CD14-positive monocyte (primary cell): ENCODE results near the gene IGFALS. TPM values are rescaled to one million over a fixed set of nuclear protein-coding genes. Genes with fewer than 3 reads are reported as not detected.

Experiments
- DNase-seq, 3 donors: peaks; one replicate each; pipeline ENCODE4 v3.0.0-alpha.2; 2011 to 2022
- H2AFZ ChIP-seq: 2 replicates; pipeline ENCODE4 v1.6.0; 2012; ENCODE audit warnings: mild to moderate bottlenecking, low read depth, low read length, inconsistent platforms; ENCODE audit not compliant: insufficient read depth, poor library complexity, severe bottlenecking
- H3K27ac ChIP-seq, 2 donors: 1 replicate in 1 of 2; 2 replicates in 1 of 2; pipeline ENCODE4 v1.5.1; 2012 to 2013; ENCODE audit warnings: low read length in 2 of 2, control low read depth in 1 of 2, inconsistent platforms in 1 of 2, low read depth in 1 of 2, mild to moderate bottlenecking in 1 of 2
- H3K27me3 ChIP-seq, 2 donors: one replicate each; pipeline versions ENCODE4 v1.6.0 to v1.6.1; 2011 to 2013; ENCODE audit warnings: low read length in 2 of 2; ENCODE audit not compliant: control insufficient read depth in 2 of 2, insufficient read depth in 2 of 2
- H3K36me3 ChIP-seq, 2 donors: replicated peaks in 1 of 2; 1 replicate in 1 of 2; 2 replicates in 1 of 2; pipeline versions ENCODE4 v1.5.1 to v1.6.1; 2012 to 2013; ENCODE audit warnings: low read length in 2 of 2, control low read depth in 1 of 2, inconsistent platforms in 1 of 2, mild to moderate bottlenecking in 1 of 2; ENCODE audit not compliant: insufficient read depth in 2 of 2, control insufficient read depth in 1 of 2
- H3K4me1 ChIP-seq, 2 donors: 1 replicate in 1 of 2; 2 replicates in 1 of 2; pipeline versions ENCODE4 v1.5.1 to v1.6.1; 2012 to 2013; ENCODE audit warnings: low read length in 2 of 2, control low read depth in 1 of 2, inconsistent platforms in 1 of 2, mild to moderate bottlenecking in 1 of 2, moderate library complexity in 1 of 2; ENCODE audit not compliant: insufficient read depth in 2 of 2, control insufficient read depth in 1 of 2
- H3K4me2 ChIP-seq: replicated peaks from 2 replicates; pipeline ENCODE3; 2012; ENCODE audit warnings: low read length, moderate library complexity, mild to moderate bottlenecking; ENCODE audit not compliant: poor library complexity, severe bottlenecking; ENCODE audit errors: extremely low read depth
- H3K4me3 ChIP-seq, 3 experiments: fragments of 200-600 bp in 1 of 3; sonication (generic) in 1 of 3; replicated peaks in 1 of 3; 1 replicate in 2 of 3; 2 replicates in 1 of 3; pipeline ENCODE4 v1.5.1; 2011 to 2013; ENCODE audit warnings: low read length in 3 of 3, mild to moderate bottlenecking in 3 of 3, control low read depth in 2 of 3, low read depth in 2 of 3, inconsistent platforms in 1 of 3, moderate library complexity in 1 of 3
- H3K79me2 ChIP-seq: 2 replicates; pipeline ENCODE4 v1.6.0; 2012; ENCODE audit warnings: mild to moderate bottlenecking, control low read depth, inconsistent platforms, low read length, moderate library complexity; ENCODE audit not compliant: insufficient read depth
- H3K9ac ChIP-seq: 2 replicates; pipeline ENCODE4 v1.6.0; 2017; ENCODE audit warnings: low read length, mild to moderate bottlenecking; ENCODE audit not compliant: insufficient read depth, poor library complexity, severe bottlenecking
- H3K9me3 ChIP-seq, 2 donors: replicated peaks in 1 of 2; 1 replicate in 1 of 2; 2 replicates in 1 of 2; pipeline versions ENCODE4 v1.5.1 to v1.6.1; 2012 to 2013; ENCODE audit warnings: low read length in 2 of 2, control low read depth in 1 of 2; ENCODE audit not compliant: control insufficient read depth in 1 of 2, insufficient read depth in 1 of 2
- H4K20me1 ChIP-seq: 2 replicates; pipeline ENCODE4 v1.6.0; 2012; ENCODE audit warnings: mild to moderate bottlenecking, low read length, control low read depth, moderate library complexity; ENCODE audit not compliant: insufficient read depth
- H3K27ac Mint-ChIP-seq, 7 donors: one replicate each; pipeline ENCODE4 v1.8.0; 2020; ENCODE audit warnings: mild to moderate bottlenecking in 7 of 7, mixed read lengths in 7 of 7, moderate library complexity in 6 of 7, inconsistent platforms in 2 of 7
- H3K27me3 Mint-ChIP-seq, 3 donors: one replicate each; pipeline ENCODE4 v1.8.0; 2021 to 2022; ENCODE audit warnings: low read depth in 3 of 3, mild to moderate bottlenecking in 3 of 3, mixed read lengths in 3 of 3, moderate library complexity in 3 of 3, inconsistent platforms in 1 of 3
- H3K36me3 Mint-ChIP-seq, 2 donors: one replicate each; pipeline ENCODE4 v1.8.0; 2020; ENCODE audit warnings: mixed read lengths in 2 of 2, inconsistent platforms in 1 of 2, mild to moderate bottlenecking in 1 of 2
- H3K4me1 Mint-ChIP-seq: one replicate; pipeline ENCODE4 v1.8.0; 2020; ENCODE audit warnings: mild to moderate bottlenecking, mixed read lengths
- H3K4me3 Mint-ChIP-seq, 2 donors: one replicate each; pipeline ENCODE4 v1.8.0; 2020; ENCODE audit warnings: mild to moderate bottlenecking in 2 of 2, mixed read lengths in 2 of 2, moderate library complexity in 1 of 2
- H3K9me3 Mint-ChIP-seq, 7 donors: one replicate each; pipeline ENCODE4 v1.8.0; 2020 to 2022; ENCODE audit warnings: mixed read lengths in 7 of 7, mild to moderate bottlenecking in 6 of 7, moderate library complexity in 6 of 7, inconsistent platforms in 2 of 7
- WGBS: methylation state at CpG from one replicate; pipeline ENCODE4 v1.1.5; 2013; ENCODE audit warnings: missing lambda C conversion rate; ENCODE audit not compliant: insufficient coverage; 5-methylcytosine and 5-hydroxymethylcytosine counted together
- intact Hi-C, 2 donors: fragments of 100-400 bp; cut with micrococcal nuclease; formaldehyde crosslinking; loops; one replicate each; pipeline versions ENCODE4 v1.15.0 to v1.15.1; 2023
- polyA plus RNA-seq, 3 donors: library from polyadenylated mRNA; depleted of rRNA in 1 of 3; unstranded in 2 of 3; stranded (reverse) in 1 of 3; fragments of 300-500 nt in 2 of 3; fragments of >200 nt in 1 of 3; fragmentation: Illumina TruSeq in 2 of 3; gene quantifications; 1 replicate in 2 of 3; 2 replicates in 1 of 3; pipeline ENCODE4 v1.2.3, GENCODE V29; 2012 to 2021
- TF ChIP-seq, protein P1 (sequence below): fragments of 200-600 bp; IDR thresholded peaks from one replicate; pipeline ENCODE4 v1.8.0; 2022; ENCODE audit warnings: antibody characterized with exemption, mild to moderate bottlenecking

The IGFALS gene
- polyA plus RNA-seq, 3 donors, result 0.07 TPM; not detected in 2

DNA sequence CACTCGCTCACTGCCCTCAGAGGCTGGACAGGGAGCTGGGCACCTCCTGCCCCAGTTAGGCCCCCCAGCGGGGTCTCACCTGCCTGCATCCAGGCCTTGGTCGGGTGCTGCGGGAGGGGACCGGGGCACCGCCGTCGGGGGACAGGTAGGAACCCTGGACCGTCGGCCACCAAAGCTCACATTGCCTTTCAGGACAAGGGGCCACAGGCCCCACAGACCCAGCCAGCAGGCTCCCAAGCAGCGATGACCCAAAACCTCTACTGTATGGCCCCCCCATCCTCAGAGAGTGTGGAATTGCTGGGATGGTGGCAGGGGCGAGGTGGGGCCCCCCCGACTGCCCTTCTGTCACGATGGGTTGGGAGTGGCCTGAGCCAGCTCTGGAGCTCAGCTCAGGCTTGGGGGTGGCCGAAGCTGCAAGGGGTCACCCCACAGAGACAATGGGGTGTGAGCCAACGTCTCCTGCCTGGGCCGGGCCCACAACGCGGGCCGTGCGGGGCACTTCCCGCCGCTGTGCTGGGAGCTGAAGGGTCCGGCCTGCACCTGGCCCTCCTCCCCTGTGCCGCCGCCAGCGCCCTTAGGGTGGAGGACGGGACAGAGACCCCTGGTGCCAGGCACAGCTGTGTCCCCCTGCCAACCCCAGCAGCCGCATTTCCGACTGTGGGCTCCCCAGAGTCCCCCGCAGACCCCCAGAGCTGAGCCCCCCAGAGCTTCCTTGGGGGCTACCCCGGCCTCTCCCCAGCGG, 498 bp downstream of the IGFALS start:
- Mint-ChIP-seq H3K27me3 (peaks cover 0 to 2% (median 0%) of the 10 kb centered on the region in 3 donors), H3K9me3 (peaks cover 2 to 14% (median 8%) of the 10 kb centered on the region in 7 donors), H3K36me3 (peaks cover 7 to 26% of the 10 kb centered on the region in 2 donors), H3K4me1 (no peaks in the 10 kb centered on the region), H3K27ac (no peak overlapping the region), H3K4me3 (no peak overlapping the region)
- Histone ChIP-seq H2AFZ (no peak overlapping the region), H3K9me3 (peaks cover 3 to 7% of the 10 kb centered on the region in 2 donors), H3K4me3 (no peak overlapping the region), H3K4me1 (no peaks in the 10 kb centered on the region), H3K27ac (no peak overlapping the region), H3K27me3 (no peaks in the 10 kb centered on the region), H3K4me2 (no peak overlapping the region), H3K9ac (no peak overlapping the region), H4K20me1 (peaks cover 2% of the 10 kb centered on the region), H3K36me3 (peaks cover 23 to 26% of the 10 kb centered on the region in 2 donors), H3K79me2 (no peaks in the 10 kb centered on the region)
- WGBS, result 94% methylated on average over 22 of the region's 33 CpGs
- TF ChIP-seq, protein P1, sequence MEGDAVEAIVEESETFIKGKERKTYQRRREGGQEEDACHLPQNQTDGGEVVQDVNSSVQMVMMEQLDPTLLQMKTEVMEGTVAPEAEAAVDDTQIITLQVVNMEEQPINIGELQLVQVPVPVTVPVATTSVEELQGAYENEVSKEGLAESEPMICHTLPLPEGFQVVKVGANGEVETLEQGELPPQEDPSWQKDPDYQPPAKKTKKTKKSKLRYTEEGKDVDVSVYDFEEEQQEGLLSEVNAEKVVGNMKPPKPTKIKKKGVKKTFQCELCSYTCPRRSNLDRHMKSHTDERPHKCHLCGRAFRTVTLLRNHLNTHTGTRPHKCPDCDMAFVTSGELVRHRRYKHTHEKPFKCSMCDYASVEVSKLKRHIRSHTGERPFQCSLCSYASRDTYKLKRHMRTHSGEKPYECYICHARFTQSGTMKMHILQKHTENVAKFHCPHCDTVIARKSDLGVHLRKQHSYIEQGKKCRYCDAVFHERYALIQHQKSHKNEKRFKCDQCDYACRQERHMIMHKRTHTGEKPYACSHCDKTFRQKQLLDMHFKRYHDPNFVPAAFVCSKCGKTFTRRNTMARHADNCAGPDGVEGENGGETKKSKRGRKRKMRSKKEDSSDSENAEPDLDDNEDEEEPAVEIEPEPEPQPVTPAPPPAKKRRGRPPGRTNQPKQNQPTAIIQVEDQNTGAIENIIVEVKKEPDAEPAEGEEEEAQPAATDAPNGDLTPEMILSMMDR, result no peak
- intact Hi-C loops, result no loop called here
- DNase-seq, result no peak

DNA sequence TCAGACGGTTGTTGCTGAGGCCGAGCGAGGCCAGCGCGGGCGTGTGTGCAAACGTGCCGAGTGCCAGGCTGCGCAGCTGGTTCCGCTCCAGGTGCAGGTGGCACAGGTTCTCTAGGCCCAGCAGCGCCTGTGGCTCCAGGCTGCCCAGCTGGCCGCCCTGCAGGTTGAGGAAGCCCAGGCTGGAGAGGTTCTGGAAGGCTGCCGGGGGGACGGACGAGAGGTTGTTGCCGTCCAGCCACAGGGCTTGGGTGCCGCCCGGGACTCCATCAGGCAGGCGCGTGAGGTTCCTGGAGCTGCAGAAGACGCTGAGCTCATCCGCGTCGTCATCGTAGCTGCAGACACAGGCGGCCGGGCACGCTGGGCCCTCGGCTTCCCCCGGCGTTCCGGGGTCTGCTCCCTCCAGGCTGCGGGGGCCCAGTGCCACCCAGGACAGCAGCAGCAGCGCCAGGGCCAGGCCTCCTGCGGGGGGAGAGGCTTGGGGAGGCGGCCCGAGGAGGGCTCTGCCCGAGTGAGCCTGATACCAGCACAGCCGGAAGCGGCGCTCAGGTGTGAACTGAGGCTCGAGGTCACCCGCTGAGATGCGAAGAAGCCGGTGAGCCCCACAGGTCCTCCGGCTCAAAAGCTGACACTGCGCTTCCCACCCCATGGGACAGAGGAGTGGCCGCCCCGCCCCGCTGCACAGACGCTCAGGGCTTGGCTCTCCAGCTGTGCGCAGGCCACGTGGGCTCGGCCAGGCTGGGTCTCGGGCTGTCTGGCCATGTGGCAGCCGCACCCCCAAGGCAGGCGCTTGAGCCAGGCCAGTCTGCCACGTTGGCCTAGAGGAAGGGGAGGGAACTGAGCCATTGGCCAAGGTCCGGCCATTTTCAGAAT, 1.3 kb downstream of the IGFALS start:
- Histone ChIP-seq H3K79me2 (no peaks in the 10 kb centered on the region), H3K4me1 (no peaks in the 10 kb centered on the region), H2AFZ (no peak overlapping the region), H4K20me1 (peaks cover 9% of the 10 kb centered on the region), H3K27me3 (no peaks in the 10 kb centered on the region), H3K9ac (no peak overlapping the region), H3K36me3 (peaks cover 32 to 34% of the 10 kb centered on the region in 2 donors), H3K9me3 (no peaks in the 10 kb centered on the region), H3K4me2 (no peak overlapping the region), H3K27ac (no peak overlapping the region), H3K4me3 (no peak overlapping the region)
- Mint-ChIP-seq H3K4me1 (no peaks in the 10 kb centered on the region), H3K4me3 (no peak overlapping the region), H3K36me3 (peaks cover 7 to 34% of the 10 kb centered on the region in 2 donors), H3K9me3 (peaks cover 0 to 7% (median 0%) of the 10 kb centered on the region in 7 donors), H3K27me3 (peaks cover 0 to 2% (median 0%) of the 10 kb centered on the region in 3 donors), H3K27ac (no peak overlapping the region)
- 95% methylated on average over 59 of the region's 59 CpGs for WGBS
- intact Hi-C loops, result no loop called here
- TF ChIP-seq, protein P1, result no peak
- DNase-seq, result no peak
